H1 (cell line): Measurements from ENCODE around the gene CNTNAP1. TPM values are rescaled to one million over a fixed set of nuclear protein-coding genes. Genes with fewer than 3 reads are reported as not detected.
"Not testable (repeated sequence)": the region's sequence is repeated elsewhere in the genome, so short reads cannot be mapped to it uniquely, and the experiment has no call there.

Source experiments
- CTCF ChIA-PET: fragments of 300-600 bp; sonication (Branson Sonifier 250); formaldehyde crosslinking; loops from one replicate; lab custom pipeline; 2021; ENCODE audit not compliant: partially characterized antibody; lab: Charles Lee
- POLR2A ChIA-PET: fragments of 300-600 bp; sonication (Branson Sonifier 250); formaldehyde crosslinking; loops from one replicate; lab custom pipeline; 2021; ENCODE audit warnings: inconsistent platforms; ENCODE audit not compliant: partially characterized antibody; lab: Charles Lee
- DNase-seq, 2 experiments: peaks; one replicate each; pipeline versions ENCODE4 v3.0.0 to v3.0.0-alpha.2; 2010 to 2022; ENCODE audit warnings: low spot score in 2 of 2, low read depth in 1 of 2, mixed read lengths in 1 of 2
- FAIRE-seq: peaks from 2 replicates; lab custom pipeline; 2011; peaks lifted over from hg19 to GRCh38; lab: Jason Lieb, UNC
- H2AFZ ChIP-seq: 2 replicates; pipeline ENCODE4 v1.8.1; 2012; ENCODE audit warnings: low read length, inconsistent platforms
- H2AK5ac ChIP-seq: 2 replicates; pipeline ENCODE4 v1.6.1; 2013; ENCODE audit warnings: low read depth, low read length
- H2BK120ac ChIP-seq: replicated peaks from 2 replicates; pipeline ENCODE3; 2013; ENCODE audit warnings: low read depth, low read length, inconsistent platforms
- H2BK12ac ChIP-seq: 2 replicates; pipeline ENCODE4 v1.6.1; 2013; ENCODE audit warnings: low read depth, low read length
- H2BK15ac ChIP-seq: 2 replicates; pipeline ENCODE4 v1.6.1; 2013; ENCODE audit warnings: low read length
- H2BK20ac ChIP-seq: 2 replicates; pipeline ENCODE4 v1.6.1; 2013; ENCODE audit warnings: low read length
- H2BK5ac ChIP-seq: 2 replicates; pipeline ENCODE4 v1.6.1; 2013; ENCODE audit warnings: low read depth, low read length
- H3K14ac ChIP-seq: 2 replicates; pipeline ENCODE4 v1.6.1; 2013; ENCODE audit warnings: inconsistent platforms; ENCODE audit not compliant: insufficient read length
- H3K18ac ChIP-seq: 2 replicates; pipeline ENCODE4 v1.6.1; 2013; ENCODE audit warnings: low read length; ENCODE audit errors: extremely low read depth
- H3K23ac ChIP-seq: 2 replicates; pipeline ENCODE4 v1.6.1; 2013; ENCODE audit warnings: inconsistent platforms; ENCODE audit not compliant: insufficient read length
- H3K23me2 ChIP-seq: 2 replicates; pipeline ENCODE4 v1.6.1; 2013; ENCODE audit warnings: low read depth, low read length
- H3K27ac ChIP-seq: 2 replicates; pipeline ENCODE4 v1.6.1; 2011; ENCODE audit warnings: low read depth, low read length, inconsistent platforms
- H3K27me3 ChIP-seq, 4 experiments: replicated peaks in 1 of 4; 1 replicate in 1 of 4; 2 replicates in 3 of 4; pipeline versions ENCODE4 v1.6.1 to v1.8.1; 2011 to 2013; ENCODE audit warnings: low read length in 3 of 4, mild to moderate bottlenecking in 3 of 4, inconsistent platforms in 2 of 4, mixed read lengths in 2 of 4, moderate library complexity in 1 of 4; ENCODE audit not compliant: control insufficient read depth in 3 of 4, insufficient read depth in 3 of 4; ENCODE audit errors: extremely low read depth in 1 of 4
- H3K36me3 ChIP-seq, 4 experiments: 2 replicates each; pipeline versions ENCODE4 v1.6.1 to v1.8.1; 2011 to 2013; ENCODE audit warnings: mild to moderate bottlenecking in 4 of 4, low read length in 3 of 4, moderate library complexity in 2 of 4, control low read depth in 1 of 4, inconsistent platforms in 1 of 4; ENCODE audit not compliant: insufficient read depth in 4 of 4, control insufficient read depth in 2 of 4
- H3K4ac ChIP-seq: replicated peaks from 2 replicates; pipeline ENCODE3; 2013; ENCODE audit warnings: low read length, low read depth, mixed read lengths, inconsistent platforms; ENCODE audit not compliant: insufficient read length
- H3K4me1 ChIP-seq, 4 experiments: replicated peaks in 1 of 4; 1 replicate in 1 of 4; 2 replicates in 3 of 4; pipeline versions ENCODE4 v1.6.1 to v1.8.1; 2011 to 2013; ENCODE audit warnings: low read length in 3 of 4, inconsistent platforms in 2 of 4, mixed read lengths in 1 of 4; ENCODE audit not compliant: insufficient read depth in 4 of 4, control insufficient read depth in 3 of 4
- H3K4me2 ChIP-seq, 2 experiments: 2 replicates each; pipeline versions ENCODE4 v1.6.1 to v1.8.1; 2011 to 2013; ENCODE audit warnings: low read depth in 2 of 2, low read length in 2 of 2, control low read depth in 1 of 2, inconsistent platforms in 1 of 2, mild to moderate bottlenecking in 1 of 2; ENCODE audit not compliant: insufficient read depth in 1 of 2
- H3K4me3 ChIP-seq, 4 experiments: fragments of 200-600, 300-600 bp in 1 of 4; sonication (generic), shearing (Covaris generic), sonication (Bioruptor Twin) in 1 of 4; 2 replicates each; pipeline versions ENCODE4 v1.5.1 to v1.8.1; 2011 to 2016; ENCODE audit warnings: low read length in 4 of 4, low read depth in 3 of 4, control low read depth in 2 of 4, inconsistent platforms in 2 of 4, mild to moderate bottlenecking in 2 of 4, mixed read lengths in 1 of 4, moderate library complexity in 1 of 4; ENCODE audit not compliant: insufficient read depth in 2 of 4; ENCODE audit errors: extremely low read depth in 1 of 4
- H3K56ac ChIP-seq: replicated peaks from 2 replicates; pipeline ENCODE3; 2013; ENCODE audit warnings: low read depth, mild to moderate bottlenecking, mixed read lengths, low read length, inconsistent platforms; ENCODE audit not compliant: insufficient read length
- H3K79me1 ChIP-seq: 2 replicates; pipeline ENCODE4 v1.6.1; 2013; ENCODE audit warnings: low read depth, low read length, control low read depth
- H3K79me2 ChIP-seq, 2 experiments: 2 replicates each; pipeline versions ENCODE4 v1.6.1 to v1.8.1; 2012 to 2013; ENCODE audit warnings: low read length in 2 of 2, mild to moderate bottlenecking in 2 of 2, inconsistent platforms in 1 of 2; ENCODE audit not compliant: insufficient read depth in 2 of 2, control insufficient read depth in 1 of 2
- H3K9ac ChIP-seq, 4 experiments: replicated peaks in 1 of 4; 1 replicate in 1 of 4; 2 replicates in 3 of 4; pipeline versions ENCODE4 v1.6.1 to v1.8.1; 2011 to 2013; ENCODE audit warnings: low read depth in 3 of 4, low read length in 3 of 4, control low read depth in 2 of 4, mild to moderate bottlenecking in 2 of 4, moderate library complexity in 2 of 4, inconsistent platforms in 1 of 4; ENCODE audit errors: extremely low read depth in 1 of 4
- H3K9me3 ChIP-seq, 2 experiments: 2 replicates each; pipeline versions ENCODE4 v1.6.1 to v1.8.1; 2012 to 2013; ENCODE audit warnings: mild to moderate bottlenecking in 2 of 2, moderate library complexity in 2 of 2, control low read depth in 1 of 2, inconsistent platforms in 1 of 2, low read depth in 1 of 2, low read length in 1 of 2, mixed read lengths in 1 of 2; ENCODE audit not compliant: insufficient read depth in 2 of 2
- H4K20me1 ChIP-seq, 2 experiments: replicated peaks in 1 of 2; 2 replicates each; pipeline versions ENCODE3 to v1.8.1; 2011 to 2013; ENCODE audit warnings: inconsistent platforms in 2 of 2, low read length in 2 of 2, mild to moderate bottlenecking in 1 of 2; ENCODE audit not compliant: insufficient read depth in 2 of 2, control insufficient read depth in 1 of 2
- H4K5ac ChIP-seq: 2 replicates; pipeline ENCODE4 v1.6.1; 2013; ENCODE audit warnings: low read length, low read depth, mixed read lengths, inconsistent platforms; ENCODE audit not compliant: insufficient read length
- H4K8ac ChIP-seq: 2 replicates; pipeline ENCODE4 v1.8.0; 2013; ENCODE audit warnings: mild to moderate bottlenecking, moderate library complexity, low read length, inconsistent platforms; ENCODE audit not compliant: insufficient read depth; ENCODE audit errors: extremely low read depth
- H4K91ac ChIP-seq: replicated peaks from 2 replicates; pipeline ENCODE3; 2013; ENCODE audit warnings: low read length, mixed read lengths, inconsistent platforms; ENCODE audit not compliant: insufficient read length
- BCL11A ChIP-seq, 2 experiments: IDR thresholded peaks; one replicate each; pipeline ENCODE4 v1.6.1; 2011; ENCODE audit warnings: low read depth in 2 of 2, low read length in 2 of 2, mild to moderate bottlenecking in 2 of 2
- SRF ChIP-seq: IDR thresholded peaks from 2 replicates; pipeline ENCODE4 v1.6.1; 2011; ENCODE audit warnings: mild to moderate bottlenecking, low read depth, low read length, moderate library complexity
- TAF1 ChIP-seq: IDR thresholded peaks from 2 replicates; pipeline ENCODE4 v1.6.1; 2011; ENCODE audit warnings: mild to moderate bottlenecking, low read depth, low read length
- WGBS, 2 experiments: shearing (Covaris generic) in 1 of 2; methylation state at CpG; one replicate each; pipeline versions ENCODE4 v1.1.6 to v1.1.7; 2013 to 2015; ENCODE audit warnings: low lambda C conversion rate in 2 of 2, mixed read lengths in 2 of 2, inconsistent platforms in 1 of 2, low coverage in 1 of 2, missing lambda C conversion rate in 1 of 2; ENCODE audit not compliant: insufficient replicate concordance in 2 of 2, insufficient coverage in 1 of 2, insufficient read length in 1 of 2; ENCODE audit errors: extremely low coverage in 1 of 2, missing lambda C conversion rate in 1 of 2; 5-methylcytosine and 5-hydroxymethylcytosine counted together
- polyA plus RNA-seq, 7 experiments: library from polyadenylated mRNA; depleted of rRNA in 3 of 7; stranded (reverse) in 5 of 7; unstranded in 2 of 7; fragments of >200 nt in 5 of 7; fragments of 200-250 nt in 2 of 7; gene quantifications; 1 replicate in 5 of 7; 2 replicates in 1 of 7; 4 replicates in 1 of 7; pipeline versions ENCODE4 v1.2.1 to v1.2.3, GENCODE V29; 2011 to 2013; ENCODE audit warnings: missing spikeins in 2 of 7, mixed read lengths in 2 of 7
- total RNA-seq: library from RNA; stranded (reverse); fragmentation: NEBNext Ultra II Directional; extraction: Animal tissue kit (Norgen Biotek cat#: 25700); gene quantifications from 2 replicates; pipeline ENCODE4 v1.2.1, GENCODE V29; 2021
- TF ChIP-seq, protein P1 (sequence below): IDR thresholded peaks from 2 replicates; pipeline ENCODE4 v1.6.1; 2011; ENCODE audit warnings: low read length, improper control_type of control experiment

CNTNAP1 gene
- total and polyA plus RNA-seq, 2 of the 8 experiments (the other 6 are each of a cell fraction or from before 2014, with no cell fraction given) = 4.7 to 10.0 TPM

DNA sequence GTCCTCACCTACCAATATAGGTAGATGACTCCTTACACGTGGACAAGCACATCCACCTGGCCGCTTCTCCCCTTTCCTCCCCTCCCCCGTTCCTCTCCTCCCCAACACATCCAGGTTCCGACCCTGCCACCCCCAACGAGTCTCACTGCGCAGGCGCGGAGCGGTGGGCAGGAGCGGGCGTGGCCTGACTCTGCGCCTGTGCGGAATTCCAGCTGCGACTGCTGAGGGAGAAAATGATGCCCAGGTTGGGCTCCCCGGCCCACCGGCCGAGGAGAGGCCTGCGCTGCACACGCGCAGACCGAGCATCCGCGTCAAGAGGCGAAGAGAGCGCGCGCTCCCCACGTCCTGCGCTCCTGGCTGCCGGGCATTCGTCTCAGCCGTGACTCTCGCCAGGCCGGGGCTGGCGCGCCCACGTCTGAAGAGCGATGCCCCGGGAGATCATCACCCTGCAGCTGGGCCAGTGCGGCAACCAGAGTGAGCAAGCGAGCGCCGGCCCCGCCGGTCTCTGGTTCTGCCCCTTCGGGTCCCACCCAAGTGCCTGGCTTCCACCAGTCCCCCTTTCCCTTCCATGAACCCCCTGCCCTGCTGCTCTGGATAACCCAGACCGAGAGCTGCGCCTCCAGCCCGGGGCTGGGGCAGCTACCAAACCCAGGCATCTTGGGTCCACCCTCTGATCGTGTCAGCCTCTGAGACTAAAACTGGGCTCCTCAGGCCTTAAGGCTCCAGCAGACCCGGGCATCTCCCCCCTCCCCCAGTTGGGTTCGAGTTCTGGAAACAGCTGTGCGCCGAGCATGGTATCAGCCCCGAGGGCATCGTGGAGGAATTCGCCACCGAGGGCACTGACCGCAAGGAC is 23.0 kb upstream of the CNTNAP1 start, which contains the start of gene TUBG2 (continued):
- no peak for TF ChIP-seq SRF
- TF ChIP-seq, protein P1, sequence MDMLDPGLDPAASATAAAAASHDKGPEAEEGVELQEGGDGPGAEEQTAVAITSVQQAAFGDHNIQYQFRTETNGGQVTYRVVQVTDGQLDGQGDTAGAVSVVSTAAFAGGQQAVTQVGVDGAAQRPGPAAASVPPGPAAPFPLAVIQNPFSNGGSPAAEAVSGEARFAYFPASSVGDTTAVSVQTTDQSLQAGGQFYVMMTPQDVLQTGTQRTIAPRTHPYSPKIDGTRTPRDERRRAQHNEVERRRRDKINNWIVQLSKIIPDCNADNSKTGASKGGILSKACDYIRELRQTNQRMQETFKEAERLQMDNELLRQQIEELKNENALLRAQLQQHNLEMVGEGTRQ = no peak
- peak; percentile 47; the same call in 1 of the 2 replicates for TF ChIP-seq TAF1
- TF ChIP-seq BCL11A (IDR thresholded peaks at IDR 0.05; ENCODE audit: low read depth in 2 of 2, low read length in 2 of 2) = no peak

DNA sequence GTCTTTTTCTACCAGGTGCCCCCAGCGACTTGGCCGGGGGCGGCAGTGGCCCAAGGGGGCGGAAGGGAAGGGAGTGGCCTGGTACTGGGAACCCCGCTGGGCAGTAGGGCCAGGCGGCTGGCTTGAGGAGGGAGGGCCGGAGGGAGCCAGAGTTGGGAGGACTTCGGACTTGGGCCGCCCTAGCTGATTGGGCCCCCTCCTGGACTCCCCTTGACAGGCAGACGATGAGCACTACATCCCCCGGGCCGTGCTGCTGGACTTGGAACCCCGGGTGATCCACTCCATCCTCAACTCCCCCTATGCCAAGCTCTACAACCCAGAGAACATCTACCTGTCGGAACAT is 22.4 kb upstream of the CNTNAP1 start:
- not testable (repeated sequence) for H4K8ac ChIP-seq, H3K9ac ChIP-seq, H3K27ac ChIP-seq, H3K79me2 ChIP-seq, H2BK5ac ChIP-seq, DNase-seq, H2BK20ac ChIP-seq, H2AK5ac ChIP-seq, H4K91ac ChIP-seq, H3K18ac ChIP-seq, H4K20me1 ChIP-seq, H3K79me1 ChIP-seq, H2BK120ac ChIP-seq, H3K23me2 ChIP-seq, FAIRE-seq, H3K56ac ChIP-seq, H3K9me3 ChIP-seq, H3K14ac ChIP-seq, H3K36me3 ChIP-seq, H3K27me3 ChIP-seq, H2AFZ ChIP-seq, H2BK15ac ChIP-seq, H4K5ac ChIP-seq, H2BK12ac ChIP-seq, H3K23ac ChIP-seq, H3K4ac ChIP-seq
- Histone ChIP-seq H3K4me2 (peak overlapping the region; percentile 72 to 84), H3K4me1 (peaks cover 0 to 11% (median 6%) of the 10 kb centered on the region in 4 experiments; a peak in 5 of 7 replicates), H3K4me3 (peak overlapping the region; percentile 66 to 84 (median 80); a peak in 7 of 8 replicates)
- 27% methylated on average over 3 of the region's 14 CpGs; no CpG with 5 or more reads in 1 of the 2 experiments for WGBS, 2 experiments
- POLR2A ChIA-PET = interaction anchor here (1.1 to 16.6 kb wide), 5 partner anchors 9 to 54 kb away, joined by 3 to 239 read pairs (median 4); partner anchors contain the start of genes CCR10 and PLEKHH3
- CTCF ChIA-PET = interaction anchor here (0.9 to 6.4 kb wide), 5 partner anchors 14 to 21 kb away, joined by 3 to 36 read pairs (median 4); partner anchors contain the start of genes CCR10 and PLEKHH3
